WTC11 (cell line): ENCODE data around the gene PPP1R18. TPM values are rescaled to one million over a fixed set of nuclear protein-coding genes. Genes with fewer than 3 reads are reported as not detected.

Experiments used
- ATAC-seq: fragments of 200-7000 bp; cut with Tn5 transposase; 2 replicates; pipeline ENCODE4 v1.10.0; 2021; ENCODE audit warnings: mild to moderate bottlenecking, moderate library complexity
- CTCF ChIA-PET: fragments of 300-600 bp; sonication (Branson Sonifier 250); formaldehyde crosslinking; loops from one replicate; lab custom pipeline; 2021; ENCODE audit warnings: antibody characterized with exemption; lab: Charles Lee
- POLR2A ChIA-PET: fragments of 350-600 bp; sonication (Branson Sonifier 250); formaldehyde crosslinking; loops from one replicate; lab custom pipeline; 2021; ENCODE audit warnings: antibody characterized with exemption; lab: Charles Lee
- DNase-seq: peaks from one replicate; pipeline ENCODE4 v3.0.0; 2021; ENCODE audit warnings: low spot score
- H3K27ac Mint-ChIP-seq: 2 replicates; pipeline ENCODE4 v1.8.0; 2021; ENCODE audit warnings: mixed read lengths
- H3K27me3 Mint-ChIP-seq: 2 replicates; pipeline ENCODE4 v1.8.0; 2021; ENCODE audit warnings: low read depth, mild to moderate bottlenecking, moderate library complexity, mixed read lengths
- H3K36me3 Mint-ChIP-seq: 2 replicates; pipeline ENCODE4 v1.8.0; 2021; ENCODE audit warnings: mixed read lengths
- H3K4me1 Mint-ChIP-seq: 2 replicates; pipeline ENCODE4 v1.8.0; 2022; ENCODE audit warnings: mixed read lengths
- H3K4me3 Mint-ChIP-seq: 2 replicates; pipeline ENCODE4 v1.8.0; 2021; ENCODE audit warnings: mild to moderate bottlenecking, moderate library complexity, mixed read lengths
- H3K9me3 Mint-ChIP-seq: 2 replicates; pipeline ENCODE4 v1.8.0; 2021; ENCODE audit warnings: mixed read lengths
- ATF2 ChIP-seq: sonication (generic); formaldehyde crosslinking; IDR thresholded peaks from 2 replicates; pipeline ENCODE4 v1.8.1; 2022; ENCODE audit warnings: low read depth, missing genetic modification reagents, borderline replicate concordance
- CBFB ChIP-seq: sonication (generic); formaldehyde crosslinking; IDR thresholded peaks from 2 replicates; pipeline ENCODE4 v1.8.1; 2022; ENCODE audit warnings: mild to moderate bottlenecking, low read depth, missing genetic modification reagents
- CREM ChIP-seq: sonication (generic); formaldehyde crosslinking; IDR thresholded peaks from 2 replicates; pipeline ENCODE4 v1.8.1; 2022; ENCODE audit warnings: mild to moderate bottlenecking, missing genetic modification reagents, moderate library complexity
- E2F4 ChIP-seq: sonication (generic); formaldehyde crosslinking; IDR thresholded peaks from 2 replicates; pipeline ENCODE4 v1.8.1; 2022; ENCODE audit warnings: low read depth, mild to moderate bottlenecking, moderate library complexity, missing genetic modification reagents, borderline replicate concordance
- ESRRA ChIP-seq: sonication (generic); formaldehyde crosslinking; IDR thresholded peaks from 2 replicates; pipeline ENCODE4 v1.8.1; 2022; ENCODE audit warnings: mild to moderate bottlenecking, missing genetic modification reagents, borderline replicate concordance
- FOXP1 ChIP-seq: sonication (generic); formaldehyde crosslinking; IDR thresholded peaks from 2 replicates; pipeline ENCODE4 v1.8.0; 2022; ENCODE audit warnings: missing genetic modification reagents, mild to moderate bottlenecking, moderate library complexity, borderline replicate concordance
- HMGA2 ChIP-seq: fragments of 250-450 bp; sonication (Bioruptor Pico); IDR thresholded peaks from 2 replicates; pipeline ENCODE4 v1.4.0; 2021; ENCODE audit warnings: mild to moderate bottlenecking, moderate library complexity
- RORB ChIP-seq: fragments of 250-450 bp; sonication (Bioruptor Pico); IDR thresholded peaks from 2 replicates; pipeline ENCODE4 v1.9.0; 2021; ENCODE audit warnings: mild to moderate bottlenecking
- ZNF138 ChIP-seq: sonication (generic); formaldehyde crosslinking; conservative IDR thresholded peaks from 2 replicates; pipeline ENCODE4 v1.8.1; 2022; ENCODE audit warnings: mild to moderate bottlenecking, moderate library complexity, missing genetic modification reagents
- ZNF219 ChIP-seq: sonication (generic); formaldehyde crosslinking; IDR thresholded peaks from 2 replicates; pipeline ENCODE4 v1.8.0; 2023; ENCODE audit warnings: missing genetic modification reagents, mild to moderate bottlenecking, borderline replicate concordance
- ZNF263 ChIP-seq: sonication (generic); formaldehyde crosslinking; IDR thresholded peaks from 2 replicates; pipeline ENCODE4 v1.8.1; 2022; ENCODE audit warnings: low read depth, mild to moderate bottlenecking, moderate library complexity, missing genetic modification reagents
- ZNF416 ChIP-seq: fragments of 250-450 bp; sonication (Bioruptor Pico); IDR thresholded peaks from 2 replicates; pipeline ENCODE4 v1.9.0; 2021; ENCODE audit warnings: mild to moderate bottlenecking, inconsistent platforms
- ZNF532 ChIP-seq: fragments of 250-450 bp; sonication (Bioruptor Pico); IDR thresholded peaks from 2 replicates; pipeline ENCODE4 v1.9.0; 2021; ENCODE audit warnings: mild to moderate bottlenecking, borderline replicate concordance
- total RNA-seq: library from RNA; stranded (reverse); gene quantifications from 3 replicates; pipeline ENCODE4 v1.2.3, GENCODE V29; 2021
- TF ChIP-seq, protein P1 (sequence below): fragments of 250-450 bp; sonication (Bioruptor Pico); IDR thresholded peaks from 2 replicates; pipeline ENCODE4 v1.9.0; 2021; ENCODE audit warnings: mild to moderate bottlenecking
- TF ChIP-seq, protein P2 (sequence below): sonication (generic); formaldehyde crosslinking; IDR thresholded peaks from 2 replicates; pipeline ENCODE4 v1.8.1; 2022; ENCODE audit warnings: mild to moderate bottlenecking, moderate library complexity, missing genetic modification reagents
- TF ChIP-seq, protein P3 (sequence below): sonication (generic); formaldehyde crosslinking; IDR thresholded peaks from 2 replicates; pipeline ENCODE4 v1.8.0; 2022; ENCODE audit warnings: mild to moderate bottlenecking, missing genetic modification reagents
- TF ChIP-seq, protein P4 (sequence below): sonication (generic); formaldehyde crosslinking; IDR thresholded peaks from 2 replicates; pipeline ENCODE4 v1.8.0; 2022; ENCODE audit warnings: mild to moderate bottlenecking, missing genetic modification reagents
- TF ChIP-seq, protein P5 (sequence below): sonication (generic); formaldehyde crosslinking; IDR thresholded peaks from 2 replicates; pipeline ENCODE4 v1.8.1; 2023; ENCODE audit warnings: mild to moderate bottlenecking, missing genetic modification reagents

The PPP1R18 gene
- total RNA-seq, 1 experiment from 2014 or later = 36.5 TPM

DNA sequence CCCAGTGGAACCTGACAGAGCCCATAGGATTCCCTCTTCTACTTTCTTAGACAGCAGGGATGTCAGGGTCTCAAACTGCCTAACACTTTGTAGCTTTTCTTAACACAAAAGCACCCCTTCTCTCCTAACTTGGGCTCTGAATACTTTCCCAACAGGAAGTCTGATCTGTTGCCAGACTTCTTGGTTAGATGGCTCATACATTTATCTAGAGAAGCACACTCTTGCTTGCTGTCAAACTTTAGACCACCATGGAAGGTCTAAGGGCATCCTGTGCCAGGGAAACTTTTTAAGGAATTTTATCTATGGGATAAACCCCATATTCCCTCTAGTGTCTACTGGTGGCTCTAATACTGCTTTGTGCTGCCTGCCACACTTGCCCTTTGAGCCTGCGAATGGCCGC is 42.8 kb downstream of the PPP1R18 start (continued):
- TF ChIP-seq, protein P1, sequence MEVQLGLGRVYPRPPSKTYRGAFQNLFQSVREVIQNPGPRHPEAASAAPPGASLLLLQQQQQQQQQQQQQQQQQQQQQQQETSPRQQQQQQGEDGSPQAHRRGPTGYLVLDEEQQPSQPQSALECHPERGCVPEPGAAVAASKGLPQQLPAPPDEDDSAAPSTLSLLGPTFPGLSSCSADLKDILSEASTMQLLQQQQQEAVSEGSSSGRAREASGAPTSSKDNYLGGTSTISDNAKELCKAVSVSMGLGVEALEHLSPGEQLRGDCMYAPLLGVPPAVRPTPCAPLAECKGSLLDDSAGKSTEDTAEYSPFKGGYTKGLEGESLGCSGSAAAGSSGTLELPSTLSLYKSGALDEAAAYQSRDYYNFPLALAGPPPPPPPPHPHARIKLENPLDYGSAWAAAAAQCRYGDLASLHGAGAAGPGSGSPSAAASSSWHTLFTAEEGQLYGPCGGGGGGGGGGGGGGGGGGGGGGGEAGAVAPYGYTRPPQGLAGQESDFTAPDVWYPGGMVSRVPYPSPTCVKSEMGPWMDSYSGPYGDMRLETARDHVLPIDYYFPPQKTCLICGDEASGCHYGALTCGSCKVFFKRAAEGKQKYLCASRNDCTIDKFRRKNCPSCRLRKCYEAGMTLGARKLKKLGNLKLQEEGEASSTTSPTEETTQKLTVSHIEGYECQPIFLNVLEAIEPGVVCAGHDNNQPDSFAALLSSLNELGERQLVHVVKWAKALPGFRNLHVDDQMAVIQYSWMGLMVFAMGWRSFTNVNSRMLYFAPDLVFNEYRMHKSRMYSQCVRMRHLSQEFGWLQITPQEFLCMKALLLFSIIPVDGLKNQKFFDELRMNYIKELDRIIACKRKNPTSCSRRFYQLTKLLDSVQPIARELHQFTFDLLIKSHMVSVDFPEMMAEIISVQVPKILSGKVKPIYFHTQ = no peak
- no peak for TF ChIP-seq RORB
- TF ChIP-seq ZNF138 = no peak
- TF ChIP-seq, protein P2, sequence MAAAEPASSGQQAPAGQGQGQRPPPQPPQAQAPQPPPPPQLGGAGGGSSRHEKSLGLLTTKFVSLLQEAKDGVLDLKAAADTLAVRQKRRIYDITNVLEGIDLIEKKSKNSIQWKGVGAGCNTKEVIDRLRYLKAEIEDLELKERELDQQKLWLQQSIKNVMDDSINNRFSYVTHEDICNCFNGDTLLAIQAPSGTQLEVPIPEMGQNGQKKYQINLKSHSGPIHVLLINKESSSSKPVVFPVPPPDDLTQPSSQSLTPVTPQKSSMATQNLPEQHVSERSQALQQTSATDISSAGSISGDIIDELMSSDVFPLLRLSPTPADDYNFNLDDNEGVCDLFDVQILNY (CRISPR knock-in tag) = no peak
- TF ChIP-seq ZNF219 (CRISPR knock-in tag) = no peak
- TF ChIP-seq ZNF416 (CRISPR knock-in tag) = no peak

GRCh38 chr6:30641048-30641447 is 45.4 kb downstream of the PPP1R18 start:
- Mint-ChIP-seq H3K9me3 (no peaks in the 10 kb centered on the region), H3K27ac (peak overlapping the region; percentile 27; the same call in 1 of the 2 replicates), H3K4me3 (no peak overlapping the region), H3K27me3 (no peaks in the 10 kb centered on the region), H3K4me1 (peaks cover 8% of the 10 kb centered on the region), H3K36me3 (peaks cover 28% of the 10 kb centered on the region)
- CTCF ChIA-PET = interaction anchor here (1.5 kb wide), 1 partner anchor 38 kb away, joined by 4 read pairs; no protein-coding TSS in a partner anchor
- POLR2A ChIA-PET = no interaction called here
- DNase-seq (no peak), ATAC-seq (no peak)
- TF ChIP-seq, protein P3, sequence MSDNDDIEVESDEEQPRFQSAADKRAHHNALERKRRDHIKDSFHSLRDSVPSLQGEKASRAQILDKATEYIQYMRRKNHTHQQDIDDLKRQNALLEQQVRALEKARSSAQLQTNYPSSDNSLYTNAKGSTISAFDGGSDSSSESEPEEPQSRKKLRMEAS (CRISPR knock-in tag) = no peak
- TF ChIP-seq ESRRA (CRISPR knock-in tag) (no peak), ZNF263 (CRISPR knock-in tag) (no peak), CBFB (CRISPR knock-in tag) (no peak), HMGA2 (CRISPR knock-in tag) (no peak), ATF2 (CRISPR knock-in tag) (no peak), RORB (no peak), CREM (CRISPR knock-in tag) (no peak), FOXP1 (CRISPR knock-in tag) (no peak), E2F4 (no peak), ZNF532 (CRISPR knock-in tag) (no peak)
- TF ChIP-seq, protein P1 = no peak
- TF ChIP-seq, protein P4, sequence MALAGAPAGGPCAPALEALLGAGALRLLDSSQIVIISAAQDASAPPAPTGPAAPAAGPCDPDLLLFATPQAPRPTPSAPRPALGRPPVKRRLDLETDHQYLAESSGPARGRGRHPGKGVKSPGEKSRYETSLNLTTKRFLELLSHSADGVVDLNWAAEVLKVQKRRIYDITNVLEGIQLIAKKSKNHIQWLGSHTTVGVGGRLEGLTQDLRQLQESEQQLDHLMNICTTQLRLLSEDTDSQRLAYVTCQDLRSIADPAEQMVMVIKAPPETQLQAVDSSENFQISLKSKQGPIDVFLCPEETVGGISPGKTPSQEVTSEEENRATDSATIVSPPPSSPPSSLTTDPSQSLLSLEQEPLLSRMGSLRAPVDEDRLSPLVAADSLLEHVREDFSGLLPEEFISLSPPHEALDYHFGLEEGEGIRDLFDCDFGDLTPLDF = no peak
- TF ChIP-seq, protein P5, sequence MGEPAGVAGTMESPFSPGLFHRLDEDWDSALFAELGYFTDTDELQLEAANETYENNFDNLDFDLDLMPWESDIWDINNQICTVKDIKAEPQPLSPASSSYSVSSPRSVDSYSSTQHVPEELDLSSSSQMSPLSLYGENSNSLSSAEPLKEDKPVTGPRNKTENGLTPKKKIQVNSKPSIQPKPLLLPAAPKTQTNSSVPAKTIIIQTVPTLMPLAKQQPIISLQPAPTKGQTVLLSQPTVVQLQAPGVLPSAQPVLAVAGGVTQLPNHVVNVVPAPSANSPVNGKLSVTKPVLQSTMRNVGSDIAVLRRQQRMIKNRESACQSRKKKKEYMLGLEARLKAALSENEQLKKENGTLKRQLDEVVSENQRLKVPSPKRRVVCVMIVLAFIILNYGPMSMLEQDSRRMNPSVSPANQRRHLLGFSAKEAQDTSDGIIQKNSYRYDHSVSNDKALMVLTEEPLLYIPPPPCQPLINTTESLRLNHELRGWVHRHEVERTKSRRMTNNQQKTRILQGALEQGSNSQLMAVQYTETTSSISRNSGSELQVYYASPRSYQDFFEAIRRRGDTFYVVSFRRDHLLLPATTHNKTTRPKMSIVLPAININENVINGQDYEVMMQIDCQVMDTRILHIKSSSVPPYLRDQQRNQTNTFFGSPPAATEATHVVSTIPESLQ (CRISPR knock-in tag) = no peak
